MM.1S (cell line): ENCODE data around the gene TPR.

ENCODE experiments used
- EZH2 ChIP-seq: fragments of 300-600 bp; sonication (generic); optimal IDR thresholded peaks from 2 replicates; pipeline ENCODE3; 2017; ENCODE audit warnings: low read depth, mild to moderate bottlenecking, antibody characterized with exemption, low read length, mixed read lengths
- EZH2phosphoT487 ChIP-seq: fragments of 300-600 bp; sonication (generic); IDR thresholded peaks from 2 replicates; pipeline ENCODE4 v1.6.1; 2018; ENCODE audit warnings: antibody characterized with exemption, low read length

GRCh38 chr1:186301448-186301847 is 73.6 kb downstream of the TPR start:
- no peak for TF ChIP-seq EZH2
- TF ChIP-seq EZH2phosphoT487, result no peak
